LNCAP (cell line): ENCODE results near the gene FOXI2.

Experiments
- TF ChIP-seq, protein P1 (sequence below): fragments of 450-650 bp; IDR thresholded peaks from 2 replicates; pipeline ENCODE4 v1.5.1; 2017; ENCODE audit warnings: mild to moderate bottlenecking

Gene FOXI2

DNA sequence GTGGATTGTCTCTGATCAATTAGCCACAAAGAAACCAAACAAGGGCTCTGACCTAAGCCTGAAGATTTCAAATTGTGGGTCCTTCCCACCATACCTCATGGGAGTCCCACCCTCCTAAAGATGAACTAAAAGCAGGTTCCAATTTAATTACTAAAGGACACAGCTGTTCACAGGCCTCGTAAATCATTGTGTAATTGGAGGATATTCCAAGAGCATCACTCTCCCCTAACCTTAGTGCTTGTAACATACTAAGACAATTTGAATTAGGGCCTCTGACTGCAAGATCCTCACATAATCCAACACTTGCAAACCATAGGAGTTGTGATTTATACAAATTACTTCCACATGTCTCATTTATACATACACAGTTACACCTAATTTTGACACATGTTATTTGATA lies 44.4 kb downstream of the FOXI2 start:
- TF ChIP-seq, protein P1, sequence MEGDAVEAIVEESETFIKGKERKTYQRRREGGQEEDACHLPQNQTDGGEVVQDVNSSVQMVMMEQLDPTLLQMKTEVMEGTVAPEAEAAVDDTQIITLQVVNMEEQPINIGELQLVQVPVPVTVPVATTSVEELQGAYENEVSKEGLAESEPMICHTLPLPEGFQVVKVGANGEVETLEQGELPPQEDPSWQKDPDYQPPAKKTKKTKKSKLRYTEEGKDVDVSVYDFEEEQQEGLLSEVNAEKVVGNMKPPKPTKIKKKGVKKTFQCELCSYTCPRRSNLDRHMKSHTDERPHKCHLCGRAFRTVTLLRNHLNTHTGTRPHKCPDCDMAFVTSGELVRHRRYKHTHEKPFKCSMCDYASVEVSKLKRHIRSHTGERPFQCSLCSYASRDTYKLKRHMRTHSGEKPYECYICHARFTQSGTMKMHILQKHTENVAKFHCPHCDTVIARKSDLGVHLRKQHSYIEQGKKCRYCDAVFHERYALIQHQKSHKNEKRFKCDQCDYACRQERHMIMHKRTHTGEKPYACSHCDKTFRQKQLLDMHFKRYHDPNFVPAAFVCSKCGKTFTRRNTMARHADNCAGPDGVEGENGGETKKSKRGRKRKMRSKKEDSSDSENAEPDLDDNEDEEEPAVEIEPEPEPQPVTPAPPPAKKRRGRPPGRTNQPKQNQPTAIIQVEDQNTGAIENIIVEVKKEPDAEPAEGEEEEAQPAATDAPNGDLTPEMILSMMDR = no peak

DNA sequence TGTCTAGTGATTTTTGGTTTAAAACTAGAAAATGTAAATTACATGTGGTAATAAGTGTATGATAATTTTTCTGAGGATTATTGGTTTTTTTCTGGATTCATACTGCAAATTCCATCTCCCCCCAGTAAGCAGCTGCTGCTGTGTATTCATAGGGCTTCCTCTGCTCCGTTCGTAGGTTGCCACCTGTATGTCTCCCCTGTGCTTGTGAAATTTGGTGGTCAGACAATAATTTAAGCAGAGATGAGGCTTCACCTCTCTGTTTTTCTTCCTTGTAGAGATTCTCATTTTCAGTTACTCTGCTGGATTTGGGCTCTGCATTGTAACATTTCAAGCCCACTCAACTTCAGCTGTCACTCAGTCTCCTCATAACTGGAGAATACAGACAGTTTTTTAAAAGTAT lies 50.9 kb downstream of the FOXI2 start:
- TF ChIP-seq, protein P1 = no peak

DNA sequence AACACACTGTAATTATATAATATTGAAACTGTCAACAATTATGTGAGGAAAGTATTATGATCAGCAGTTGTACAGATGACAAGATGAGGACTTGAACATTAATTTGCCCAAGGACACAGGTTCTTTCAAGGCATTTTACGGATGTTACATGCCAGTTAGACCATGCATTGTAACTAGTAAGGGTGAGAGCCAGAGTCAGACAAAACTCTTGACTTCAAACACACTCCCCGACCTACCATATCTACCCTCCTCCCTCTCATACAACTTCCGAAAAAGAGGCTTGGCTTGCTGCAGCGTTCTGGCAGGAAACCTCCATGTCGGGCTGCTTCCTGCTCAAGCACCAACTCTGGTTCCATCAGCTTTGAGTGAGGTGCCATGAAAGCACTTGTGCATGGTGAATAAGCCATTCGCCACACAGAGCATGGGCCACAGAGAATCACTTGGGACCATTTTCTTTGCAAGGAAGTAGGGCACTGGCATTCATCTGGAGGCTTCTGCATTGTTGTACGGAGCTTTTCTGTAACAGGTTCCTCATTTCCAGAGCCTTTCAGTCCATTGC lies 53.2 kb downstream of the FOXI2 start:
- TF ChIP-seq, protein P1 = no peak
